ENCODE data around the gene SAMD15.
"Not testable (repeated sequence)": the region's sequence is repeated elsewhere in the genome, so short reads cannot be mapped to it uniquely, and the experiment has no call there.

Gene SAMD15

GRCh38 chr14:77377502-77377844 is 294 bp downstream of the SAMD15 start:
- no peak for DNase-seq

- DNase-seq, result no peak
Measured at GRCh38 chr14:77378701-77379100, 1.5 kb downstream of the SAMD15 start.

GRCh38 chr14:77390188-77390587 is 13.0 kb downstream of the SAMD15 start:
- no peak for DNase-seq

GRCh38 chr14:77400216-77400615 is 23.0 kb downstream of the SAMD15 start:
- DNase-seq, result no peak

- no peak for DNase-seq
Measured at GRCh38 chr14:77403768-77404167, 26.6 kb downstream of the SAMD15 start.

- no peak for DNase-seq
Measured at GRCh38 chr14:77406086-77406485, 28.9 kb downstream of the SAMD15 start.

GRCh38 chr14:77406718-77407117 is 29.5 kb downstream of the SAMD15 start:
- no peak for DNase-seq

GRCh38 chr14:77407158-77407557 is 30.0 kb downstream of the SAMD15 start:
- DNase-seq, result no peak

- DNase-seq, result no peak
Measured at GRCh38 chr14:77409131-77409533, 32.0 kb downstream of the SAMD15 start.

- DNase-seq, result not testable (repeated sequence)
Measured at GRCh38 chr14:77415403-77416030, 38.3 kb downstream of the SAMD15 start.

- not testable (repeated sequence) for DNase-seq
Measured at GRCh38 chr14:77416098-77416497, 38.9 kb downstream of the SAMD15 start.

GRCh38 chr14:77416836-77417235 is 39.7 kb downstream of the SAMD15 start:
- DNase-seq, result no peak

GRCh38 chr14:77421201-77421600 is 44.0 kb downstream of the SAMD15 start:
- no peak for DNase-seq

- DNase-seq, result no peak
Measured at GRCh38 chr14:77423423-77423822, 46.2 kb downstream of the SAMD15 start, which contains the start of gene NOXRED1. Gene NOXRED1 (minus strand): TSS chr14:77423523. CDS start chr14:77422889, 634 bp downstream.

GRCh38 chr14:77424862-77425261 is 47.7 kb downstream of the SAMD15 start:
- DNase-seq, result no peak

- no peak for DNase-seq
Measured at GRCh38 chr14:77426396-77426795, 49.2 kb downstream of the SAMD15 start.

GRCh38 chr14:77436042-77436441 is 58.9 kb downstream of the SAMD15 start:
- no peak for DNase-seq

GRCh38 chr14:77438596-77438995 is 61.4 kb downstream of the SAMD15 start:
- no peak for DNase-seq

- DNase-seq, result no peak
Measured at GRCh38 chr14:77439861-77440260, 62.7 kb downstream of the SAMD15 start.
